Fibroblast of lung (primary cell): ENCODE data around the gene SFXN3. TPM values are rescaled to one million over a fixed set of nuclear protein-coding genes. Genes with fewer than 3 reads are reported as not detected.

Experiments used
- DNase-seq, 2 donors: peaks; one replicate each; pipeline versions ENCODE4 v3.0.0 to v3.0.0-alpha.2; 2010; ENCODE audit warnings: low read depth in 2 of 2
- H2AFZ ChIP-seq: 2 replicates; pipeline ENCODE4 v1.5.1; 2012; ENCODE audit warnings: low read length, control low read depth, inconsistent platforms
- H3K27ac ChIP-seq: 2 replicates; pipeline ENCODE4 v1.5.1; 2011; ENCODE audit warnings: low read length, control low read depth; ENCODE audit not compliant: insufficient read depth
- H3K27me3 ChIP-seq: 2 replicates; pipeline ENCODE4 v1.5.1; 2011; ENCODE audit warnings: mild to moderate bottlenecking, low read length; ENCODE audit not compliant: control insufficient read depth, insufficient read depth
- H3K36me3 ChIP-seq: 2 replicates; pipeline ENCODE4 v1.5.1; 2011; ENCODE audit warnings: low read length; ENCODE audit not compliant: control insufficient read depth, insufficient read depth
- H3K4me1 ChIP-seq: 2 replicates; pipeline ENCODE4 v1.5.1; 2011; ENCODE audit warnings: low read length; ENCODE audit not compliant: control insufficient read depth, insufficient read depth; ENCODE audit errors: extremely low read depth
- H3K4me2 ChIP-seq: 2 replicates; pipeline ENCODE4 v1.5.1; 2011; ENCODE audit warnings: low read length, control low read depth; ENCODE audit not compliant: insufficient read depth; ENCODE audit errors: extremely low read depth
- H3K4me3 ChIP-seq, 4 experiments: fragments of 200-600 bp in 1 of 4; sonication (generic) in 1 of 4; replicated peaks in 1 of 4; 2 replicates each; pipeline ENCODE4 v1.5.1; 2011 to 2016; ENCODE audit warnings: low read length in 4 of 4, low read depth in 3 of 4, mild to moderate bottlenecking in 3 of 4, control low read depth in 2 of 4, inconsistent platforms in 1 of 4, mixed read lengths in 1 of 4; ENCODE audit not compliant: insufficient read depth in 1 of 4; ENCODE audit errors: control extremely low read depth in 1 of 4
- H3K79me2 ChIP-seq: 2 replicates; pipeline ENCODE4 v1.5.1; 2012; ENCODE audit warnings: mild to moderate bottlenecking, low read length, inconsistent platforms; ENCODE audit not compliant: control insufficient read depth, insufficient read depth
- H3K9ac ChIP-seq: 2 replicates; pipeline ENCODE4 v1.5.1; 2011; ENCODE audit warnings: mild to moderate bottlenecking, low read length, control low read depth; ENCODE audit not compliant: insufficient read depth
- H3K9me3 ChIP-seq: 2 replicates; pipeline ENCODE4 v1.5.1; 2012; ENCODE audit warnings: low read depth, low read length; ENCODE audit not compliant: control insufficient read depth, insufficient read depth
- H4K20me1 ChIP-seq: 2 replicates; pipeline ENCODE4 v1.5.1; 2011; ENCODE audit warnings: low read length; ENCODE audit not compliant: control insufficient read depth, insufficient read depth; ENCODE audit errors: extremely low read depth
- CTCF ChIP-seq, 2 donors: IDR thresholded peaks in 1 of 2; conservative IDR thresholded peaks in 1 of 2; 1 replicate in 1 of 2; 2 replicates in 1 of 2; pipeline ENCODE4 v1.5.1; 2011 to 2012; ENCODE audit warnings: low read length in 2 of 2, control low read depth in 1 of 2, inconsistent platforms in 1 of 2, low read depth in 1 of 2, mild to moderate bottlenecking in 1 of 2
- EZH2 ChIP-seq: IDR thresholded peaks from 2 replicates; pipeline ENCODE4 v1.5.1; 2012; ENCODE audit warnings: low read length, control low read depth, mild to moderate bottlenecking; ENCODE audit errors: missing control alignments
- polyA plus RNA-seq, 2 donors: library from polyadenylated mRNA; depleted of rRNA in 1 of 2; stranded (reverse) in 1 of 2; unstranded in 1 of 2; fragments of >200 nt; gene quantifications; 2 replicates each; pipeline ENCODE4 v1.2.1, GENCODE V29; 2011 to 2012; ENCODE audit warnings: missing spikeins in 1 of 2
- total RNA-seq: library from RNA; depleted of rRNA; stranded (reverse); fragments of >200 nt; gene quantifications from 2 replicates; pipeline ENCODE4 v1.2.1, GENCODE V29; 2014

SFXN3 gene
- total and polyA plus RNA-seq, 2 donors (not counting 1 experiment from before 2014, with no cell fraction given), result 55.0 to 79.3 TPM

- H3K9ac ChIP-seq, result no peak overlapping the region
- H2AFZ ChIP-seq, result no peak overlapping the region
- H3K4me3 ChIP-seq, result no peak overlapping the region
- no peak overlapping the region for H3K27ac ChIP-seq
- H3K4me2 ChIP-seq, result no peak overlapping the region
- no peaks in the 10 kb centered on the region for H3K79me2 ChIP-seq
- TF ChIP-seq EZH2 (no peak), CTCF (conservative IDR thresholded peaks at IDR 0.05 in 1 of 2, IDR thresholded peaks at IDR 0.05 in 1 of 2; ENCODE audit: low read depth in 1 of 2, low read length in 2 of 2) (no peak)
- no peaks in the 10 kb centered on the region for H3K9me3 ChIP-seq
- no peak for DNase-seq
- no peaks in the 10 kb centered on the region for H4K20me1 ChIP-seq
- H3K36me3 ChIP-seq, result no peaks in the 10 kb centered on the region
- no peaks in the 10 kb centered on the region for H3K27me3 ChIP-seq
- peaks cover 26% of the 10 kb centered on the region for H3K4me1 ChIP-seq
These were observed 14.2 kb upstream of the SFXN3 start for GRCh38 chr10:101016814-101017213.

GRCh38 chr10:101018118-101018599 lies 12.9 kb upstream of the SFXN3 start:
- no peaks in the 10 kb centered on the region for H3K9me3 ChIP-seq
- H3K4me2 ChIP-seq, result no peak overlapping the region
- H3K4me1 ChIP-seq, result peaks cover 21% of the 10 kb centered on the region
- no peaks in the 10 kb centered on the region for H4K20me1 ChIP-seq
- no peaks in the 10 kb centered on the region for H3K36me3 ChIP-seq
- H3K4me3 ChIP-seq, result no peak overlapping the region
- no peak overlapping the region for H2AFZ ChIP-seq
- no peak overlapping the region for H3K9ac ChIP-seq
- no peak for TF ChIP-seq CTCF (conservative IDR thresholded peaks at IDR 0.05 in 1 of 2, IDR thresholded peaks at IDR 0.05 in 1 of 2; ENCODE audit: low read depth in 1 of 2, low read length in 2 of 2)
- TF ChIP-seq EZH2, result no peak
- H3K79me2 ChIP-seq, result no peaks in the 10 kb centered on the region
- DNase-seq, result no peak
- H3K27ac ChIP-seq, result no peak overlapping the region
- H3K27me3 ChIP-seq, result no peaks in the 10 kb centered on the region

DNA sequence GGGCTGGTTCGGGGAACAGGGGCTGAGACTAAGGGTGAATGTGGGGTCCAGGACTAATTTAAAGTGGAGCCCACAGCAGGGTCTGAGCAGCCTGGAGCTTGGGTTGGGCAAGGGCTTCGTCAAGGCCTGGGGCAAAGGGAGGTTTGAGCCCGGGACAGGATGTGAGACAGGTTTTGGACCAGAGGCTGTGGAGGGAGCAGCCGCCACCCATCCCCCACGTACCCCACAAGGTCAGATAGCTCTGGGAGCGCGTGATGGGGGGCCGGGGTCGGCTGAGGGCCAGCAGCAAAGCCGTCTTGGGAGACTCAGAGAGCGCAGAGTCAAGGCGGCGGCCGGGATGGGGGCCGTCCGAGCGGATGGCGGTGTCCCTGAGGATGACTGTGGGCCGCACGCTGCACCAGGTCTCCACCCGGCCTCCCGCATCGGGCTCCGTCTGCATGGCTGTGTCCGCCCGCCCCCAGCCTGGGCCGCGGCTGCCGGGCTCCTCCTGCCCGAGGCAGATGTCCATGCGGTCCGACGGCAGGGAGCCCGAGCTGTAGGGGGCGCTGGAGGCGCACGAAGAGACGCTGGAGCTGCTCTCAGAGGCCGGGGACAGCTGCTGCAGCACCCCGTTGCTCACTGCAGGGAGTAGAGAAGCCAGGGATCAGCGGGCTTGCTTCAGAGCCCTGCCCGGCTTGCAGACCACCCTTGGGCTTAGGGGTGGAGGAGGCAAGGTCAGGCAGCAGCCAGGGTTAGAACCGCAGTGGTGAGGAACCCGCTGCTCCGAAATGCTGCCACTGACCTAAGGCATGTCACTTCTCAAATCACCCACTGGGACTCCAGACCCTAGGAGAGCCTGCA lies 12.2 kb upstream of the SFXN3 start:
- H3K79me2 ChIP-seq, result no peaks in the 10 kb centered on the region
- H2AFZ ChIP-seq, result peak overlapping the region; percentile 5
- no peaks in the 10 kb centered on the region for H3K9me3 ChIP-seq
- no peaks in the 10 kb centered on the region for H3K27me3 ChIP-seq
- H3K4me1 ChIP-seq, result peaks cover 16% of the 10 kb centered on the region
- TF ChIP-seq EZH2 (no peak), CTCF (conservative IDR thresholded peaks at IDR 0.05 in 1 of 2, IDR thresholded peaks at IDR 0.05 in 1 of 2; ENCODE audit: low read depth in 1 of 2, low read length in 2 of 2) (peak; percentile 65 to 75)
- no peak overlapping the region for H3K4me3 ChIP-seq
- H3K27ac ChIP-seq, result peak overlapping the region; percentile 47
- peak; percentile 70 to 75 for DNase-seq
- H3K4me2 ChIP-seq, result no peak overlapping the region
- peak overlapping the region; percentile 46 for H3K9ac ChIP-seq
- H3K36me3 ChIP-seq, result no peaks in the 10 kb centered on the region
- no peaks in the 10 kb centered on the region for H4K20me1 ChIP-seq
